Kidney epithelial cell (primary cell): ENCODE measurements around the gene KRTAP10-8. TPM values are rescaled to one million over a fixed set of nuclear protein-coding genes. Genes with fewer than 3 reads are reported as not detected.

ENCODE experiments used
- DNase-seq: peaks from one replicate; pipeline ENCODE4 v3.0.0-alpha.2; 2010; ENCODE audit warnings: low read depth
- H3K27me3 ChIP-seq: 2 replicates; pipeline ENCODE4 v1.6.0; 2011; ENCODE audit warnings: low read length; ENCODE audit not compliant: control insufficient read depth, insufficient read depth
- H3K36me3 ChIP-seq: 2 replicates; pipeline ENCODE4 v1.5.1; 2011; ENCODE audit warnings: low read length; ENCODE audit not compliant: control insufficient read depth, insufficient read depth
- H3K4me3 ChIP-seq: 2 replicates; pipeline ENCODE4 v1.5.1; 2011; ENCODE audit warnings: low read depth, mild to moderate bottlenecking, control low read depth, low read length
- total RNA-seq: library from RNA; depleted of rRNA; stranded (reverse); fragments of >200 nt; gene quantifications from 2 replicates; pipeline ENCODE4 v1.2.3, GENCODE V29; 2015
- TF ChIP-seq, protein P1 (sequence below): IDR thresholded peaks from 2 replicates; pipeline ENCODE4 v1.5.1; 2011; ENCODE audit warnings: mild to moderate bottlenecking, moderate library complexity, low read length, control low read depth, inconsistent platforms; ENCODE audit not compliant: insufficient read depth, poor library complexity, severe bottlenecking

Gene KRTAP10-8
- total RNA-seq, 1 donor from 2014 or later: not detected

DNA sequence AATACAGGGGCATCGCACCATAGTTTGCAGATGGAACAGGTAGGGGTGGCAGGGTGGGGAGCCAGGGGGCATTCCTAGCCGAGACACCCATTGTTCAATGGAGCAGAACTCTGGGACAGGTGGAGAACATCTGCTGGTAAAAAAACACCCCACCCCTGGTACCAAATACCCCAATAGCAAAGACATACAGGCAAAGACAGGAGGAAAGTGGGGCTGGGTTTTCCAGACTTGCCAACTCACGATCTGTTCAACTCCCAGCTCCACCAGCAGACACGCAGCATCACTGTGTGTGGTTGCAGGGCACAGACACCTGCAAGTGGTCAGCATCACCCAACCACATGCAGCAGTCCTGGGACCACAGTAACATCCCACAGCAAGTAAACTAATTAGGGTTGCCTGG is 328 bp upstream of the KRTAP10-8 start:
- peaks cover 6% of the 10 kb centered on the region for H3K27me3 ChIP-seq
- no peak overlapping the region for H3K4me3 ChIP-seq
- DNase-seq: no peak

DNA sequence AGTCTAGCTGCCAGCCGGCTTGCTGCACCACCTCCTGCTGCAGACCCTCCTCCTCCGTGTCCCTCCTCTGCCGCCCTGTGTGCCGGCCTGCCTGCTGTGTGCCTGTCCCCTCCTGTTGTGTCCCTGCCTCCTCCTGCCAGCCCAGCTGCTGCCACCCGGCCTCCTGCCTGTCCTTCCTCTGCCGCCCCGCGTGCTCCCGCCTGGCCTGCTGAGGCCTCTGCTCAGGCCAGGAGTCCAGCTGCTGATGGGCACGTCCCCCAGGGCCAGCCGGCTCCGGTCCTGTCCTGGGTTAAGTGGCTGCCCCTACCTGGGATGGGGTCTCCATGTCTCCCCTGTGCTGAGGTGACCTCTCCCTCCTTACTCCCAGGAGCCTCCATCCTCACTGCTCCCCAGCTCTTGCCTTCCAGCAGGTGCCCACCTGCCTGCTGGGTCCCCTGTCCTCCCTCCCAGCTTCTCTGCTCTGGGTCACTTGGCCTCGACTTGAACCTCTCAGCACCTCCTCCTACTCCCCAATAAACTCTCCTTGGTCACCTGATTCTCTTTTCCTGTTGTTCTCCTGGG is 870 bp downstream of the KRTAP10-8 start:
- H3K27me3 ChIP-seq: peaks cover 6% of the 10 kb centered on the region

More for the DNA sequence above, 328 bp upstream of the KRTAP10-8 start:
- TF ChIP-seq, protein P1, sequence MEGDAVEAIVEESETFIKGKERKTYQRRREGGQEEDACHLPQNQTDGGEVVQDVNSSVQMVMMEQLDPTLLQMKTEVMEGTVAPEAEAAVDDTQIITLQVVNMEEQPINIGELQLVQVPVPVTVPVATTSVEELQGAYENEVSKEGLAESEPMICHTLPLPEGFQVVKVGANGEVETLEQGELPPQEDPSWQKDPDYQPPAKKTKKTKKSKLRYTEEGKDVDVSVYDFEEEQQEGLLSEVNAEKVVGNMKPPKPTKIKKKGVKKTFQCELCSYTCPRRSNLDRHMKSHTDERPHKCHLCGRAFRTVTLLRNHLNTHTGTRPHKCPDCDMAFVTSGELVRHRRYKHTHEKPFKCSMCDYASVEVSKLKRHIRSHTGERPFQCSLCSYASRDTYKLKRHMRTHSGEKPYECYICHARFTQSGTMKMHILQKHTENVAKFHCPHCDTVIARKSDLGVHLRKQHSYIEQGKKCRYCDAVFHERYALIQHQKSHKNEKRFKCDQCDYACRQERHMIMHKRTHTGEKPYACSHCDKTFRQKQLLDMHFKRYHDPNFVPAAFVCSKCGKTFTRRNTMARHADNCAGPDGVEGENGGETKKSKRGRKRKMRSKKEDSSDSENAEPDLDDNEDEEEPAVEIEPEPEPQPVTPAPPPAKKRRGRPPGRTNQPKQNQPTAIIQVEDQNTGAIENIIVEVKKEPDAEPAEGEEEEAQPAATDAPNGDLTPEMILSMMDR: no peak
- no peaks in the 10 kb centered on the region for H3K36me3 ChIP-seq

DNA sequence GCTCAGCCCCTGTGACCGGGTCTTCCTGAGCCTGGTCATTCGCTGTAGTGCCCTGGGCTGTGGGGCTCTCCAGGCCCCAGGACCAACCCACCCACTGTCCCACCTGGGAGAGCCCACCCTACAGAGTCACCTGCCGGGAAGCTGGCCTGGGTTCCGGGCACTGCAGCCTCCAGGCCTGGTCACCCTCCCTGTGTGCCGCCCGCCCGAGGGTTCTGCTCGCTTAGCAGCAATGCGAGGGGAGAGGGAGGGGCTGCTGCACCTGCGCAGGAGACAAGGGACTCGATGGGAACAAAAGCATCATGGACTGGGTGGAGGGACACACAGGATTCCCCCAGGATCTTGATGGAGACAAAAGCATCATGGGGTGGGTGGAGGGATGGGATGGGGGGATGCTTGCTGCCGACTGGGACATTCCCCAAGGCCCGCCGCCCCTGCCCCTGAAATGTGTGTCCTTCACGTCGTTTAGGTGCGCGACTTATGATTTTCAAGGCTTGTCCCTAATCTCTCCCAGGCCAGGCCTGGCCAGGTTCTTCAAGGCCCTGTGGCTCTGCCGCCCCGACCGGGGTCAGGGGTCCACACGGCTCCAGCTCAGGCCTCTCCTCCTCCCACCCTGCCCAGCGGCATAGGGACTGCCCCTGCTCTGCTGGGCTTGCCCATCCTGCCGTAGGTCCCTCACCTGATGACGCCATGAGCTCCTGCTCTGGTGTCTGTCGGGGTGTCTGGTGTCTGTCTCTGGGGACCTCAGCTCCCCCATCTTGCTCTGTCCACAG is 1.7 kb downstream of the KRTAP10-8 start:
- H3K4me3 ChIP-seq: no peak overlapping the region
- DNase-seq: no peak
- no peaks in the 10 kb centered on the region for H3K36me3 ChIP-seq
- H3K27me3 ChIP-seq: peaks cover 6% of the 10 kb centered on the region
- TF ChIP-seq, protein P1: no peak

More for the DNA sequence above, 870 bp downstream of the KRTAP10-8 start:
- no peak for DNase-seq
- no peak overlapping the region for H3K4me3 ChIP-seq
- TF ChIP-seq, protein P1: no peak
- no peaks in the 10 kb centered on the region for H3K36me3 ChIP-seq

DNA sequence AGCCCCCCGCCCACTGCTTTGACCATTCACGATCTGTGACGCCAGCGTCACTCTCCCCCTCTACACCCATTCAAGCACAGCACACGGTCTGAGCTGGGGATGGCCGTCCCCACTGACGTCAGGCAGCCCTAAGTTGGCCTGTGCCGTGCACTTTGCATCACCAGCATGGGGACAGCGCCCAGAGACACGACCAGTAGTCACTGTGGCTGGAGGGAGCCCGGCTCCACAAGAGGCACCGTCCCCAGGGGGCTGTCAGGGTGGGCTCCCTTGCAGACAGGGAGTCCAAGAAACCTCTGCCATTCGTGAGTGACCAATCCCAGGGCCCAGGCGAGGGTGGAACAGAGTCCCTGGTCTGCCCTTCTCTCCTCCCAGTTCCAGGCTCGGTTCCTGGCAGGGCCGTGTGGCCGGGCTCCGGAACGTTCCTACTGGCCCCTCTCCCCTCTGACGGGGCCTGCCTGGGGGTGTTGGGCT is 2.3 kb downstream of the KRTAP10-8 start:
- Histone ChIP-seq H3K4me3 (no peak overlapping the region), H3K27me3 (peaks cover 6% of the 10 kb centered on the region), H3K36me3 (no peaks in the 10 kb centered on the region)
- TF ChIP-seq, protein P1: no peak
- DNase-seq: no peak

DNA sequence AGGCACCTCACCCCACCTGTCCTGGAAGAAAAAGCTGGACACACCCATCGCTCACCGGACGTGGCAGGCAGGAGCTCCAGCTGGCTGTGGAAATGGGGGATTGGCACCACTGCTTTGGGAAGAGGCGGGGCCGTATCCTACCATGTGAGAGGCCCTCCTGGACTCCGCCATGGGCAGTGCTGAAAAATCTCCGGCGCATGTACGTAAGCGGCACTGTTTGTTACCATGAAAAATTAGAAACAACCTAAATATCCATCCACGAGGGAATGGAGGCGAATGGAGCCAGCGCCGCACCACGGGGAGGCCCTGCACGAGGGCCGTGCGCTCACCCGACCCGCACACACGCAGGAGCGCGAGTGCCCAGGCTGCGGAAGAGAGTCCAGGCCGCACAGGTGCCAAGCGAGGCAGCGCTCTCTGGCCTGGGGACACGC is 3.1 kb downstream of the KRTAP10-8 start:
- Histone ChIP-seq H3K4me3 (no peak overlapping the region), H3K27me3 (peaks cover 6% of the 10 kb centered on the region), H3K36me3 (no peaks in the 10 kb centered on the region)
- TF ChIP-seq, protein P1: no peak
- no peak for DNase-seq

DNA sequence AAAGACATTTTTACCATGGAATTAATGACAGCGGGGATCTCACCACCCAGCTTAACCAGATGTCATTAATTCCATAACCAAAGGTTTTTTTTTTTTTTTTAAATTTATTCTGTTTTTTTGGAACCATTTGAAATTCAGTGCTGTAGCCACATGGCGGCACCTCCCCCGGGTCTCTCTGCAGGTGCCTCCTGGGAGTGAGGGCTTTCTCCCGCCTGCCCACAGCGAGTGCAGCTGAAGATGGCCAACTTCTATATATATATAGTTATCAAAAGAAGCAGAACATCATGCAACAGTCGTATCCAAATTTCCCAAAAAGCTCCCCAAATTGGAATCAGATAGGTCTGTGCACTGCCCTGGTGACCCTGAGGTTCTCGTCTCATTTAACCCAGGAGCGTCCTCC is 3.6 kb downstream of the KRTAP10-8 start:
- Histone ChIP-seq H3K27me3 (peaks cover 6% of the 10 kb centered on the region), H3K4me3 (no peak overlapping the region), H3K36me3 (no peaks in the 10 kb centered on the region)
- DNase-seq: no peak
- TF ChIP-seq, protein P1: no peak
